IMR-90 (cell line): ENCODE measurements around the gene ANXA3.

ENCODE experiments used
- CEBPB ChIP-seq: IDR thresholded peaks from 2 replicates; pipeline ENCODE4 v1.6.1; 2012; ENCODE audit warnings: low read depth, low read length, improper control_type of control experiment
- FOS ChIP-seq: fragments of 150-350 bp; IDR thresholded peaks from 2 replicates; pipeline ENCODE4 v1.6.1; 2016; ENCODE audit warnings: low read depth, low read length
- MAFK ChIP-seq: IDR thresholded peaks from 2 replicates; pipeline ENCODE4 v1.6.1; 2012; ENCODE audit warnings: low read depth, low read length, improper control_type of control experiment
- MAZ ChIP-seq: IDR thresholded peaks from 2 replicates; pipeline ENCODE4 v1.6.1; 2012; ENCODE audit warnings: low read depth, mild to moderate bottlenecking, low read length, improper control_type of control experiment, moderate library complexity, borderline replicate concordance
- MXI1 ChIP-seq: IDR thresholded peaks from 2 replicates; pipeline ENCODE4 v1.6.1; 2012; ENCODE audit warnings: low read depth, mild to moderate bottlenecking, low read length, moderate library complexity, borderline replicate concordance
- NFE2L2 ChIP-seq: fragments of 150-350 bp; IDR thresholded peaks from 2 replicates; pipeline ENCODE4 v1.6.1; 2016; ENCODE audit warnings: low read depth, mild to moderate bottlenecking, low read length
- POLR2A ChIP-seq: IDR thresholded peaks from 2 replicates; pipeline ENCODE4 v1.6.1; 2012; ENCODE audit warnings: mild to moderate bottlenecking, low read depth, low read length
- RAD21 ChIP-seq: IDR thresholded peaks from 2 replicates; pipeline ENCODE4 v1.6.1; 2012; ENCODE audit warnings: low read length, improper control_type of control experiment
- RCOR1 ChIP-seq: IDR thresholded peaks from 2 replicates; pipeline ENCODE4 v1.6.1; 2012; ENCODE audit warnings: mild to moderate bottlenecking, low read length, improper control_type of control experiment; ENCODE audit not compliant: insufficient replicate concordance
- RFX5 ChIP-seq: IDR thresholded peaks from 2 replicates; pipeline ENCODE4 v1.8.0; 2012; ENCODE audit warnings: low read depth, mild to moderate bottlenecking, low read length, moderate library complexity
- SMC3 ChIP-seq: fragments of 150-350 bp; IDR thresholded peaks from 2 replicates; pipeline ENCODE4 v1.6.1; 2016; ENCODE audit warnings: low read depth, mild to moderate bottlenecking, antibody characterized with exemption, low read length, moderate library complexity
- TF ChIP-seq, protein P1 (sequence below): conservative IDR thresholded peaks from 2 replicates; pipeline ENCODE4 v1.5.1; 2012; ENCODE audit warnings: mild to moderate bottlenecking, low read depth, low read length, improper control_type of control experiment
- TF ChIP-seq, protein P2 (sequence below): fragments of 150-350 bp; IDR thresholded peaks from 2 replicates; pipeline ENCODE4 v1.6.1; 2017; ENCODE audit warnings: mild to moderate bottlenecking, antibody characterized with exemption, low read length, low read depth
- TF ChIP-seq, protein P3 (sequence below): fragments of 150-350 bp; IDR thresholded peaks from 2 replicates; pipeline ENCODE4 v1.6.1; 2016; ENCODE audit warnings: low read depth, mild to moderate bottlenecking, low read length, moderate library complexity, borderline replicate concordance

DNA sequence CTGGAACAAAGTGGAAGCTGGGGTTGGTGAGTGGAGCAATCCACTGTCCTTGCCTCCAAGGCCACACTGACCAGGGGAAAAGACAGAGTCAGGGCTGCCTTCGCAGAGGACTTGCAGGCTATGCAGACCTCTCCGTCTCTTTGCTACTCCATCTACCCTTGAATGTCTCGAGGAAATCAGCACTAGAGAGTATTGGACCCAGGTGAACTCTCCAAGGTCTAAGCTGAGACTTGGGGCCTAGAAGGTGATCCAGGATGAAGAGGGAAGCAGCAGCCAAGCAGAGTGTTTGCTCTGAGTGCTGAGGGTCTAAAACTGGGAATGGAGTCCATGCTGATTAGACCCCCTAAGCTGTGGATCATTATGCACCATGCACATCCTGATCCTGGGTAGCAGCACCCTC, 54.5 kb downstream of the ANXA3 start:
- TF ChIP-seq, protein P1, sequence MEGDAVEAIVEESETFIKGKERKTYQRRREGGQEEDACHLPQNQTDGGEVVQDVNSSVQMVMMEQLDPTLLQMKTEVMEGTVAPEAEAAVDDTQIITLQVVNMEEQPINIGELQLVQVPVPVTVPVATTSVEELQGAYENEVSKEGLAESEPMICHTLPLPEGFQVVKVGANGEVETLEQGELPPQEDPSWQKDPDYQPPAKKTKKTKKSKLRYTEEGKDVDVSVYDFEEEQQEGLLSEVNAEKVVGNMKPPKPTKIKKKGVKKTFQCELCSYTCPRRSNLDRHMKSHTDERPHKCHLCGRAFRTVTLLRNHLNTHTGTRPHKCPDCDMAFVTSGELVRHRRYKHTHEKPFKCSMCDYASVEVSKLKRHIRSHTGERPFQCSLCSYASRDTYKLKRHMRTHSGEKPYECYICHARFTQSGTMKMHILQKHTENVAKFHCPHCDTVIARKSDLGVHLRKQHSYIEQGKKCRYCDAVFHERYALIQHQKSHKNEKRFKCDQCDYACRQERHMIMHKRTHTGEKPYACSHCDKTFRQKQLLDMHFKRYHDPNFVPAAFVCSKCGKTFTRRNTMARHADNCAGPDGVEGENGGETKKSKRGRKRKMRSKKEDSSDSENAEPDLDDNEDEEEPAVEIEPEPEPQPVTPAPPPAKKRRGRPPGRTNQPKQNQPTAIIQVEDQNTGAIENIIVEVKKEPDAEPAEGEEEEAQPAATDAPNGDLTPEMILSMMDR: no peak
- TF ChIP-seq RAD21 (no peak), MAFK (no peak), CEBPB (no peak), MXI1 (no peak), POLR2A (no peak), SMC3 (no peak), RCOR1 (no peak), MAZ (no peak), RFX5 (no peak), NFE2L2 (no peak), FOS (no peak)
- TF ChIP-seq, protein P2, sequence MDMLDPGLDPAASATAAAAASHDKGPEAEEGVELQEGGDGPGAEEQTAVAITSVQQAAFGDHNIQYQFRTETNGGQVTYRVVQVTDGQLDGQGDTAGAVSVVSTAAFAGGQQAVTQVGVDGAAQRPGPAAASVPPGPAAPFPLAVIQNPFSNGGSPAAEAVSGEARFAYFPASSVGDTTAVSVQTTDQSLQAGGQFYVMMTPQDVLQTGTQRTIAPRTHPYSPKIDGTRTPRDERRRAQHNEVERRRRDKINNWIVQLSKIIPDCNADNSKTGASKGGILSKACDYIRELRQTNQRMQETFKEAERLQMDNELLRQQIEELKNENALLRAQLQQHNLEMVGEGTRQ: no peak
- TF ChIP-seq, protein P3, sequence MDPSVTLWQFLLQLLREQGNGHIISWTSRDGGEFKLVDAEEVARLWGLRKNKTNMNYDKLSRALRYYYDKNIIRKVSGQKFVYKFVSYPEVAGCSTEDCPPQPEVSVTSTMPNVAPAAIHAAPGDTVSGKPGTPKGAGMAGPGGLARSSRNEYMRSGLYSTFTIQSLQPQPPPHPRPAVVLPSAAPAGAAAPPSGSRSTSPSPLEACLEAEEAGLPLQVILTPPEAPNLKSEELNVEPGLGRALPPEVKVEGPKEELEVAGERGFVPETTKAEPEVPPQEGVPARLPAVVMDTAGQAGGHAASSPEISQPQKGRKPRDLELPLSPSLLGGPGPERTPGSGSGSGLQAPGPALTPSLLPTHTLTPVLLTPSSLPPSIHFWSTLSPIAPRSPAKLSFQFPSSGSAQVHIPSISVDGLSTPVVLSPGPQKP: no peak
